ENCODE measurements around the gene MYL3. TPM values are rescaled to one million over a fixed set of nuclear protein-coding genes. Genes with fewer than 3 reads are reported as not detected.

The MYL3 gene
- total RNA-seq, 3 donors from 2014 or later, result 5.9 to 8.5 (median 6.2) TPM

GRCh38 chr3:46893146-46893748, 30.0 kb upstream of the MYL3 start:
- H3K4me3 ChIP-seq, result no peak overlapping the region
- no peak for TF ChIP-seq POLR2AphosphoS5 (IDR thresholded peaks at IDR 0.05)
- no peak for TF ChIP-seq CTCF (IDR thresholded peaks at IDR 0.05)
- TF ChIP-seq POLR2A (IDR thresholded peaks at IDR 0.05), result no peak
- H3K9me3 ChIP-seq, result no peaks in the 10 kb centered on the region
- no peaks in the 10 kb centered on the region for H3K4me1 ChIP-seq
- H3K27ac ChIP-seq, result peak overlapping the region in 1 of 2 donors; percentile 26
- H3K36me3 ChIP-seq, result no peaks in the 10 kb centered on the region
- DNase-seq (ENCODE audit: low spot score in 2 of 2), result no peak
- peaks cover 0 to 4% of the 10 kb centered on the region in 2 donors for H3K27me3 ChIP-seq
- intact Hi-C loops (cut with DNase I; ENCODE audit: low total_unique reads), result loop anchor here (10.0 kb wide), 1 partner anchor 188 kb away; the partner anchor contains the start of gene TMIE

GRCh38 chr3:46892285-46893145, 29.3 kb upstream of the MYL3 start:
- TF ChIP-seq POLR2AphosphoS5 (IDR thresholded peaks at IDR 0.05) (peak in 1 of 3 donors; percentile 9), POLR2A (IDR thresholded peaks at IDR 0.05) (no peak), CTCF (IDR thresholded peaks at IDR 0.05) (no peak)
- peak overlapping the region in 1 of 2 donors; percentile 26 for H3K27ac ChIP-seq
- DNase-seq (ENCODE audit: low spot score in 2 of 2), result peak; percentile 37 to 68
- H3K4me3 ChIP-seq, result peak overlapping the region; percentile 38 to 65 (median 49)
- no peaks in the 10 kb centered on the region for H3K9me3 ChIP-seq
- intact Hi-C loops (cut with DNase I; ENCODE audit: low total_unique reads), result loop anchor here (10.0 kb wide), 1 partner anchor 188 kb away; the partner anchor contains the start of gene TMIE
- no peaks in the 10 kb centered on the region for H3K36me3 ChIP-seq
- no peaks in the 10 kb centered on the region for H3K4me1 ChIP-seq
- H3K27me3 ChIP-seq, result no peaks in the 10 kb centered on the region

DNA sequence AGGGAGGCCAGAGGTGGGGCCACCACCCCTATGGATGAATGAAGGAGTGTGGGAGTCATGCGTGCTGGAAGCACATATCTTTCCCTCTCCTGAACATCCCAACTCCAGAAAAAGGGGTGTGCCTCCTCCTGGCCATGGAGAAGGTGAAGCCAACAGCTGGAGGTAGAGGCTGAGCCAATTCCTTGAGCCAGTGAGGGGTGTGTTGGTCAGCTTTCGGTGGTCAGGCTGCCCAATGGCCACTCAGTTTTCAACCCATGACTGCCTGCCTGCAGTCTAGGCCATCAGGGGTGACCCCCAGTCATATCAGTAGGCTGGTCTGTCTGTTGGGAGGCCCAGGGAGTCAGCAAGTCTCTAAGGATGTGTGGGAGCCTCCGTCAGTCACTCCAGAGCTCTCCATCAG, 27.9 kb upstream of the MYL3 start:
- Histone ChIP-seq H3K4me1 (no peaks in the 10 kb centered on the region), H3K9me3 (no peaks in the 10 kb centered on the region), H3K27ac (no peak overlapping the region), H3K27me3 (no peaks in the 10 kb centered on the region), H3K36me3 (no peaks in the 10 kb centered on the region), H3K4me3 (no peak overlapping the region)
- TF ChIP-seq POLR2AphosphoS5 (IDR thresholded peaks at IDR 0.05) (no peak), POLR2A (IDR thresholded peaks at IDR 0.05) (no peak), CTCF (IDR thresholded peaks at IDR 0.05) (no peak)
- intact Hi-C loops (cut with DNase I; ENCODE audit: low total_unique reads), result loop anchor here (10.0 kb wide), 1 partner anchor 186 kb away; the partner anchor contains the start of gene TMIE
- DNase-seq (ENCODE audit: low spot score in 2 of 2), result no peak

GRCh38 chr3:46890132-46890531, 26.9 kb upstream of the MYL3 start:
- Histone ChIP-seq H3K27ac (no peak overlapping the region), H3K4me1 (no peaks in the 10 kb centered on the region), H3K36me3 (no peaks in the 10 kb centered on the region), H3K27me3 (no peaks in the 10 kb centered on the region), H3K9me3 (no peaks in the 10 kb centered on the region), H3K4me3 (no peak overlapping the region)
- TF ChIP-seq POLR2AphosphoS5 (IDR thresholded peaks at IDR 0.05) (no peak), CTCF (IDR thresholded peaks at IDR 0.05) (no peak), POLR2A (IDR thresholded peaks at IDR 0.05) (no peak)
- no peak for DNase-seq (ENCODE audit: low spot score in 2 of 2)
- intact Hi-C loops (cut with DNase I; ENCODE audit: low total_unique reads), result loop anchor here (10.0 kb wide), 1 partner anchor 185 kb away; the partner anchor contains the start of gene TMIE

Measured in breast epithelium (tissue), 4 donors.